Activated CD8-positive, alpha-beta memory T cell treated with anti-CD3 and anti-CD28 coated beads, Interleukin-2, amount 50 U/mL, for 1 hour (primary cell): Measurements from ENCODE around the gene GLS2.
A peak's percentile ranks its signal among the peaks of the same experiment; 100 is the strongest.
"Not testable (repeated sequence)": the region's sequence is repeated elsewhere in the genome, so short reads cannot be mapped to it uniquely, and the experiment has no call there.

Experiments used
- DNase-seq: peaks from one replicate; pipeline ENCODE4 v3.0.0-alpha.2; 2020; ENCODE audit errors: extremely low read depth

Gene GLS2

DNA sequence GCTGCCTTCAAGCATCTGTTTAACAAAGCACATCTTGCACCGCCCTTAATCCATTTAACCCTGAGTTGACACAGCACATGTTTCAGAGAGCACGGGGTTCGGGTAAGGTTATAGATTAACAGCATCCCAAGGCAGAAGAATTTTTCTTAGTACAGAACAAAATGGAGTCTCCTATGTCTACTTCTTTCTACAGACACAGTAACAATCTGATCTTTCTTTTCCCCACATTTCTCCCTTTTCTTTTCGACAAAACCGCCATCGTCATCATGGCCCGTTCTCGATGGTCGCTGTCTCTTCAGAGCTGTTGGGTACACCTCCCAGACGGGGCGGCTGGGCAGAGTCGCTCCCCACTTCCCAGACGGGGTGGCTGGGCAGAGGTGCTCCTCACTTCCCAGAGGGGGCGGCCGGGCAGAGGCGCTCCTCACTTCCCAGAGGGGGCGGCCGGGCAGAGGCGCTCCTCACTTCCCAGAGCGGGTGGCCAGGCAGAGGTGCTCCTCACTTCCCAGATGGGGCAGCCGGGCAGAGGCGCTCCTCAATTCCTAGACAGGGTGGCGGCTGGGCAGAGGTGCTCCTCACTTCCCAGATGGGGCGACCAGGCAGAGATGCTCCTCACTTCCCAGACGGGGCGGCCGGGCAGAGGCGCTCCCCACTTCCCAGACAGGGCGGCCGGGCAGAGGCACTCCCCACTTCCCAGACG, 5.6 kb upstream of the GLS2 start:
- not testable (repeated sequence) for DNase-seq

DNA sequence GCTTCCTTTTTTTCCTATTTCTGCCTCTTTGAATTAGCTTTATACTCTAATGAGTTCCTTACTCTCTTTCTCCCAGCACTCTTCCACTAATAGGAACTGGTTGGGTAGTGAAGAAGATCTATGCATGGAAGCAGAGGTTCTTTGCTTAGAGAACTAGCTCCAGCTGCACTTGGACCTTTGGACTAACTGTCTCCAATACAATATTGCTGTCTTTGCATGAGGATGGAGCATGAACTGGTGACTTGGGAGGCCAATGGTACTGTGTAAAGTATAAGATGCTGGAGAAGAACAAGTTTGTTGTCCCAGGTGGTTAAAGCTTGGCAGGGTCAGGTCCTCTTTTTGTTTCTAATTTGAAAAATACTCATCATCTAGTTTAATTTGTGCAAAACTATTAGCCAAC, 2.4 kb upstream of the GLS2 start:
- no peak for DNase-seq

DNA sequence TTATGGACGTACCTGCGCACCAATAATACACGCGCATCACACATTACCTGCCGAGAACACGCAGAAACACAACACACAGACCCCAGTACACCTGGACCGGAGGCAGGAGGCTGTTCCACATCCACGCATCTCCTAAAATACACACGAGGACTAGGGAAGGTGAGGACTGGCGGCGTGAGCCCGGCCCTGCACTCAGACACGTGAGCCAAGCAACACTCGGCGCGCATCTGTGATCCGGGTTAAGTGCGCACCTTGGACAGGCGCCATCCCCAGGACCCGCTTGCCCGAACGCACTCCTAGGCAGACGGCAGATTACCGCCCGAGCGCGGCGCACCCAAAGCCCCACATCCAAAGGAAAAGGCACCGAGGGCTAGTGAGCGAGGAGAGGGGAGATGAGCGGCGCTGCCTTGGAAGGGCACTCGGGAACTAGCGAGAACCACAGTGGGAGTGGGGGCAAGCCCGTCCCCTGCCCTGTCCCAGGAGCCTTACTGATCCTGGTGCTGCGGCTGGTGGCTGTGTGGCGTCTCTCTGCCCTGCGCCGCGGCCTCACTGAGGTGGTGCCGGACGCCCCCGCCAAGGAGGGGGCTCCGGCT, 417 bp downstream of the GLS2 start:
- DNase-seq: no peak

DNA sequence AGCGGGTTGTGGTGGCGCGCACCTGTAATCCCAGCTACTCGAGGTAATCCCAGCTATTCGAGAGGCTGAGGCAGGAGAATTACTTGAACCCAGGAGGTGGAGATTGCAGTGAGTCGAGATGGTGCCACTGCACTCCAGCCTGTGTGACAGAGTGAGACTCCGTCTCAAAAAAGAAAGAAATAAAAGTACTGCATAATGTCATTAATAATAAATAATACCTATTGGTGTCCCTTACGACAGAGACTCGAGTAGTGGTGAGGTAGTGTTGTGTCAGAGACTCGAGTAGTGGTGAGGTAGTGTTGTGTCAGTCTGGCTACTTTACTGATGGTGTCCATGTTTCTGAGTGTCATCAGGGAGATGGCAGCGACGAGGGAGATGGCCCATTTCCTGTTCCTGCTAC, 1.3 kb downstream of the GLS2 start:
- no peak for DNase-seq

DNA sequence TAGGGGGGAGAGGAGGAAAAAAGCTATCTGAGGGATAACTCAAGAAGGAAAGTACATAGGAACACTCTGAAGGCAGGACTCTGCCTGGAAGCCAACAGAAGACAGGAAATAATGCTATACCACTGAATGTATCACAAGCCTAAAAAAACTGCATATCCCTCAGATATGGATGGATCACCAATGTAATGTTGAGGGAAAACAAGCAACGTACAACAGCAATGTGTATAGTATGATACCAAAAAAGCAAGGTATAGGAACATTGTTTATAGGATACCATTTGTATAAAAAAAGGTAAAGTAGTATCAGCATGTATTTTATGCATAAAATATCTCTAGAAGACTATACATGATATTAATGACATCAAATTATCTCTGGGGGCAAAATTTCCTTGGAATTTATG, 3.4 kb downstream of the GLS2 start:
- DNase-seq: no peak

DNA sequence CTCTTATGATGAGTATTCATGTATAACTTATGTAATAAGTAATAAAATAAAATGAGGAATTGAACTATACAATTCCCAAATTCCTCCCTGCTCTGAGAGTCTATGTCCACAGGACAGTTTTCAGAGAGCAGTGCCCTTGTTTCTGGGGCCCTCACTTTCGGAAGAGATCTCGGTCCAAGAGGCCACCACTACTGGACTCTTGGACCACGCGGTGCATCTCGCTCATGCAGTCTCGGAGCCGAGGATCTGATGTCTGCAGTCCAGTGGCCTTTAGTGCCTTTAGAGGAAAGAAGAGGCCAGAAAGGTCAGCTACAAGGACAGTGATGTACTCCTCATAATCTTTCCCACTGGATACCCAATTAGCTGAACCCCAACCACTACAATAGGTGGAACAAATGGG, 8.3 kb downstream of the GLS2 start:
- DNase-seq: no peak

GRCh38 chr12:56477521-56478225, 10.3 kb downstream of the GLS2 start:
- DNase-seq: no peak

DNA sequence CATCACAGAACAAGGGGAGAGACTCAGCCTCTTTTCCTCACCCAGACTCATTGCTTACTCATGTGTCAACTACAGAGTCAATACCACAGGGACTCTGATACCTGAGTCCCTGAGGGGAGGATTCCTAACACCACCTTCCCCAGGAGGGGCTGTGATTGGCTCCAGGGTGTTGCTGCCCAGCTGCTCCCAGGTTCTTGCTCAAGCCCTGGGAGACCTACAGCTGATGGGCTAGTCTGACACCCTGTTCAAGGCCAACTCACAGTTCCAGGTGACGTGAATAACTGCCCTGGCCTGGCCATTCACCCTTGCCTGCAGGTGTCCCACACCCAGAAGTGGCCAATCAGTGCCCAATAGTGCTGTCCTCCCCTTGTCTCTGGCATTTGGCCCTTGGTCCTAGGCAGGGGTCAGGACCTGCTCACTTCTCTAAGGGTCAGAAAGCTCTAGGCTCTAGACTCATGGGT, 11.0 kb downstream of the GLS2 start:
- no peak for DNase-seq

DNA sequence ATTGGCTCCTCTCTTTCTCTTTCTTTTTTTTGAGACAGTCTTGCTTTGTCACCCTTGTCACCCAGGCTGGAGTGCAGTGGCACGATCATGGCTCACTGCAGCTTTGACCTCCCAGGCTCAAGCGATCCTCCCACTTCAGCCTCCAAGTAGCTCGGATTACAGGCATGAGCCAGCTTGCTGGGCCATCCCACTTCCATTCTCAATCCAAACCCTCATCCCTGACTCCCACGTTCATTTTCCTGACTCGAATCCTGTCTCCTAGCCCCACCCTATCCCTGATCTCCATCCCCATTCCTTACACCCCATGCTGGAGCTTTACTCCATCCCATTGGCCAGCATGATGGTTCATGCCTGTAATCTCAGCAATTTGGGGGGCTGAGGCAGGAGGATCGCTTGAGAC, 11.8 kb downstream of the GLS2 start:
- no peak for DNase-seq

DNA sequence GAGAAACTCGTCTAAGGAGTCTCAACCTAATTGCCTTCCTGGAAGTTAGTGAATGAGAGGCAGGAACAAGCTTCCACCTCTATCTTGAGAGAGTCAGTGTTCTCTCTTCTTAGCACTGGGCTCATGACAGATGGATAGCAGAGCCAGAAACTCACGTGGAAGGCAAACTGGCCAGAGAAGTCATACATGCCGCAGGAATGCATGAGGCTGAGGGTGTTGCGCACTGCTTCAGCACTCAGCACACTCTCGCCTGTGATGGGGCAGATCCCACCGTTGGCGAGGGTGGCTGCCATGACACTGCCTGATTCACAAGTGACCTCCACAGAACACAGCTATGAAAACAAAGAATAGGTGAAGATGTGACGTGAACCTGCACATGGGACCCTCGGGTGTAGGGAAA, 13.6 kb downstream of the GLS2 start:
- no peak for DNase-seq

- DNase-seq: no peak
Measured at GRCh38 chr12:56469007-56469930, 18.7 kb downstream of the GLS2 start.

DNA sequence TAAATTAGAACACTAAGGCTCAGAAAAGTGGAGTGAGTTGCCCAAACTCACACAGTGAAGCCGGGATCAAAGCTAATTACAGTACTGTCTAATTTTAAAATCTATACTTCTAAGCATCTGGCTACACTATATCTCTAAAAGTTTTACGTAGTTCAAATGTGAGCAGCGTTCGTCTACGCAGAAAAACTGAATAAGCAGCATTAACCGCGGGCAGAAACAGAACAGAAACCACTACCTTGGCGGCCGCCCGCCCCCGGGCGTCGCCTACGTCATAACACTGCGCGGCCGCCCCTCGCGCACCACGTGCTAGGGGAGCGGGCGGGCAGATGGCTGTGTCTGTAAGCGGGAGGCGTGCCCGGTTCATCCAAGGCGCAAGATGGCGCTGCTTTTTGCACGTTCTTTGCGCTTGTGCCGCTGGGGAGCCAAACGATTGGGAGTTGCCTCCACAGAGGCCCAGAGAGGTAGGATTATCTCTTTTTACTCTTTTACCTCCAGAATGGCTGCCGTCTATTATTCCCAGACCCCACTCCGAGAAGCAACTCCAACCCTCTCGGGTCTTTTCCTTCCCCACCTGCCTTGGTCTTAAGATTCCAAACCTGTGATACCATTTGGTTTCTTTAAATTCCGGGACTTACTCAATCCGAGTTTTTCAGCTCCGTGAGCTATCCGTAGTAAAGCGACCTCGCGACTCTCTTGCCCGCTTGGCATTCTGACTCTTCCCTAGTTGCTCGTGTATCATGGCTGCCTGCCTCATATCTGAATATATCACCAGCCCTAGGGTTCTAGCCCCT, 19.6 kb downstream of the GLS2 start, which contains the start of gene SPRYD4:
SPRYD4 (plus strand) TSS at position 363 of the 791 bp plus-strand sequence; CDS start at position 377, 14 bp downstream.
- peak; percentile 85 for DNase-seq

- no peak for DNase-seq
Measured at GRCh38 chr12:56462565-56462964, 25.4 kb downstream of the GLS2 start.

- DNase-seq: no peak
Measured at GRCh38 chr12:56461235-56462159, 26.5 kb downstream of the GLS2 start.

DNA sequence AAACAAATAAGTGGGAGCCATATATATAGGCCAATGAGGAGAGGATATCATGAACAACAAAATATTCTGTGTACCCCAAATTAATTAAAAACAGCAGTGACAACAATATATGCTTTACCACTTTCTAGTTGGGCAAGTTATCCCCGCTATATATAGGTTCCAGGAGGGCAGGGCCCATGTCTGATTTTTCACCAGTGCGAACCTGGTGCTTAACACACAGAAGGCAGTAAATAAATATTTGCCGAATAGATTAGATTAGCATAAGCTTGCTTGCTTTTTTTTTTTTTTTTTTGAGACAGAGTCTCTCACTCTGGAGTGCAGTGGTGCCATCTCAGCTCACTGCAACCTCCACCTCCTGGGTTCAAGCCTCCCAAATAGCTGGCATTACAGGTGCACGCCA, 30.1 kb downstream of the GLS2 start:
- DNase-seq: no peak

DNA sequence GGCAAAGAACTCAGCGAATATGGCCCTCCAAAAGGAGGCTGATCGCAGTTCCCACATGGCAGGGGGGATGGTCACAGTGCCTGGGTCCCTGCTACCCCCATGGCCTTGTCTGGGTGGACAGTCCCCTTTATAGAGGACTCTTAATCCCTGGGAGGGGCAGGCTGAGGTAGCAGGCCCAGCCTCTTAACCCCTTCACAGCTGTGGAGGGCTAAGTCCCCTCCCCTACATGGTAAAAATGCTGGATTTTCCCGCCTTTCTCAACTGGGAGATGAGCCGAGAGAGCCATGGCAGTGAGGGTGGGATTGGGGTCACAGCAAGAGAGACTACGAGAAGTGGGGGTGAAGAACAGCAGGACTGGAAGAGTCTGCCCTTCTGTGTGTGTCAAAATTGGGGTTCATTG, 33.4 kb downstream of the GLS2 start, which contains the start of gene MIP:
MIP (minus strand) TSS at position 101 of the 400 bp plus-strand sequence; CDS start at position 57, 44 bp downstream.
- DNase-seq: no peak

DNA sequence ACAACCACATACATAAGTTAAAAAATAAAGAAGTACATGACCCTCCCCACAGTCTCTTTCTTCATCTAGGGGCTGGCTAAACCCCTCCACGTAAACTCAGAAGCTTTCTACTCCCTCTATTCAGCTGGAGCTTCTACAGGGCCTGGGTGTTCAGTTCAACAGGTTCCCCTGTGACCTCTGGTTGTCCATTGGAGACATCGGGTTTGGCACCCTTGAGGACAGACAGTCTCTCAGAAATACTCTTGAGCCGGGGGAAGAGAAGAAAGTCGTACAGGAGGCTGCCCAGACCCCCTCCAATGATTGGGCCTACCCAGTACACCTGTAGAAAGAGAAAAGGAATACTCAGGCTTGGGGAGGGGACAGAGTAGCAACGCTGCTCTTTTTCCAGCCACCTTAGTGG, 36.8 kb downstream of the GLS2 start:
- no peak for DNase-seq

- DNase-seq: no peak
Measured at GRCh38 chr12:56450241-56450640, 37.7 kb downstream of the GLS2 start.

DNA sequence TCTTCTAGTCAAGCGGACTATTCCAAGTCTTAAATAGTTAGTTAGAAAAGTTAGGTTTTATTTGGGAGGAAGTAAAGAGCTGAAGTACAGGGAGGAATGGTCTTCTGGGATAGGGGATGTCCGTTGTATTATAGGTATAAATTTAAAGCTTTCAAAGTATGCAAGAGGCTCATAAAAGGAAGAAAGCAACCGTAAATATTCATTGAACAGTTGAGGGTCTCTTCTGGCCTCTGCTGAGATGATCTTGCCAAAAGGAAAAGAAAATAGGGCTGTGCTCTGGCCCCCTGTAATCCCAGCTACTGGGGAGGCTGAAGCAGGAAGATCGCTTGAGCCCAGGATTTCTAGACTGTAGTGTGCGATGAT, 38.4 kb downstream of the GLS2 start:
- DNase-seq: no peak
